PC-3 (cell line): ENCODE measurements around the gene P2RX5. TPM values are rescaled to one million over a fixed set of nuclear protein-coding genes. Genes with fewer than 3 reads are reported as not detected.

ENCODE experiments used
- ATAC-seq: fragments of 200-7000 bp; cut with Tn5 transposase; 2 replicates; pipeline ENCODE4 v1.9.1; 2020; ENCODE audit warnings: mild to moderate bottlenecking, moderate library complexity
- BruUV-seq: library from RNA; stranded (reverse); fragments of 400-500 nt; replicated peaks from 2 replicates; lab custom pipeline; 2021; lab: Mats Ljungman, UMichigan
- CTCF ChIA-PET: fragments of 300-600 bp; sonication (Branson Sonifier 250); formaldehyde crosslinking; loops from one replicate; lab custom pipeline; 2022; ENCODE audit warnings: antibody characterized with exemption; lab: Charles Lee
- POLR2A ChIA-PET: fragments of 300-600 bp; sonication (Branson Sonifier 250); formaldehyde crosslinking; loops from one replicate; lab custom pipeline; 2022; ENCODE audit warnings: antibody characterized with exemption; ENCODE audit not compliant: unreplicated experiment; lab: Charles Lee
- DNase-seq: peaks from one replicate; pipeline ENCODE4 v3.0.0-alpha.2; 2015
- H2AFZ ChIP-seq: fragments of 300-600 bp; sonication (generic); 2 replicates; pipeline ENCODE4 v1.6.0; 2016; ENCODE audit warnings: antibody characterized with exemption, low read length
- H3F3A ChIP-seq: fragments of 300-600 bp; sonication (generic); one replicate; pipeline ENCODE4 v1.6.0; 2017; ENCODE audit warnings: antibody characterized with exemption, low read length, control low read depth, mild to moderate bottlenecking; ENCODE audit not compliant: unreplicated experiment
- H3K27ac ChIP-seq: fragments of 300-600 bp; sonication (generic); 2 replicates; pipeline ENCODE4 v1.5.1; 2016; ENCODE audit warnings: mild to moderate bottlenecking, low read length
- H3K27me3 ChIP-seq: fragments of 300-600 bp; sonication (generic); 2 replicates; pipeline ENCODE4 v1.6.1; 2016; ENCODE audit warnings: low read length, mixed read lengths
- H3K36me3 ChIP-seq: fragments of 300-600 bp; sonication (generic); 2 replicates; pipeline ENCODE4 v1.6.1; 2016; ENCODE audit warnings: low read depth, mixed run types, low read length, mixed read lengths
- H3K4me1 ChIP-seq: fragments of 300-600 bp; sonication (generic); 2 replicates; pipeline ENCODE4 v1.5.1; 2016; ENCODE audit warnings: low read length; ENCODE audit not compliant: insufficient read depth
- H3K4me2 ChIP-seq: fragments of 300-600 bp; sonication (generic); 2 replicates; pipeline ENCODE4 v1.6.0; 2016; ENCODE audit warnings: low read length
- H3K4me3 ChIP-seq: fragments of 300-600 bp; sonication (generic); 2 replicates; pipeline ENCODE4 v1.5.1; 2016; ENCODE audit warnings: mild to moderate bottlenecking, low read length, mixed read lengths
- H3K79me2 ChIP-seq: fragments of 300-600 bp; sonication (generic); 2 replicates; pipeline ENCODE4 v1.6.1; 2017; ENCODE audit warnings: low read length, mixed read lengths
- H3K9ac ChIP-seq: fragments of 300-600 bp; sonication (generic); 2 replicates; pipeline ENCODE4 v1.6.0; 2016; ENCODE audit warnings: mild to moderate bottlenecking, low read length
- H3K9me2 ChIP-seq: fragments of 300-600 bp; sonication (generic); replicated peaks from 2 replicates; pipeline ENCODE4 v1.6.1; 2016; ENCODE audit warnings: mixed run types, low read length, mixed read lengths
- H3K9me3 ChIP-seq: fragments of 300-600 bp; sonication (generic); 2 replicates; pipeline ENCODE4 v1.6.1; 2016; ENCODE audit warnings: low read length, mixed read lengths
- H4K20me1 ChIP-seq: fragments of 300-600 bp; sonication (generic); 2 replicates; pipeline ENCODE4 v1.6.1; 2016; ENCODE audit warnings: low read length, mixed read lengths
- EZH2 ChIP-seq: fragments of 300-600 bp; sonication (generic); IDR thresholded peaks from one replicate; pipeline ENCODE4 v1.6.1; 2017; ENCODE audit warnings: antibody characterized with exemption, mild to moderate bottlenecking, low read length; ENCODE audit not compliant: unreplicated experiment
- EZH2phosphoT487 ChIP-seq: fragments of 300-600 bp; sonication (generic); IDR thresholded peaks from 2 replicates; pipeline ENCODE4 v1.6.1; 2018; ENCODE audit warnings: mild to moderate bottlenecking, antibody characterized with exemption, low read length, borderline replicate concordance
- intact Hi-C: fragments of 100-400 bp; cut with micrococcal nuclease; formaldehyde crosslinking; loops from 2 replicates; pipeline ENCODE4 v1.9.0; 2023
- total RNA-seq: library from RNA; depleted of rRNA; stranded (reverse); fragments of >200 nt; gene quantifications from 2 replicates; pipeline ENCODE4 v1.2.3, GENCODE V29; 2014
- TF ChIP-seq, protein P1 (sequence below): fragments of 300-600 bp; sonication (generic); conservative IDR thresholded peaks from 2 replicates; pipeline ENCODE4 v1.5.1; 2017; ENCODE audit warnings: antibody characterized with exemption, low read depth, mild to moderate bottlenecking, low read length

P2RX5 gene
- total RNA-seq, 1 experiment from 2014 or later: 13.0 TPM

GRCh38 chr17:3656755-3657587 lies 39.0 kb downstream of the P2RX5 start:
- no peaks in the 10 kb centered on the region for H3K79me2 ChIP-seq
- ATAC-seq: no peak
- no peaks in the 10 kb centered on the region for H3K27me3 ChIP-seq
- H3K9me3 ChIP-seq: no peaks in the 10 kb centered on the region
- no peaks in the 10 kb centered on the region for H4K20me1 ChIP-seq
- no peak for DNase-seq
- H3F3A ChIP-seq: no peaks in the 10 kb centered on the region
- intact Hi-C loops: no loop called here
- no peak overlapping the region for H3K4me3 ChIP-seq
- no peak overlapping the region for H3K27ac ChIP-seq
- H3K4me1 ChIP-seq: peaks cover 9% of the 10 kb centered on the region
- no peak overlapping the region for H3K4me2 ChIP-seq
- no peaks in the 10 kb centered on the region for H3K36me3 ChIP-seq
- no peak overlapping the region for H2AFZ ChIP-seq
- ChIA-PET CTCF (interaction anchor here (0.7 kb wide), 1 partner anchor 9 kb away, joined by 7 read pairs; no protein-coding TSS in a partner anchor), POLR2A (no interaction called here)
- no TSS peak for BruUV-seq
- no peak for TF ChIP-seq EZH2phosphoT487
- TF ChIP-seq, protein P1, sequence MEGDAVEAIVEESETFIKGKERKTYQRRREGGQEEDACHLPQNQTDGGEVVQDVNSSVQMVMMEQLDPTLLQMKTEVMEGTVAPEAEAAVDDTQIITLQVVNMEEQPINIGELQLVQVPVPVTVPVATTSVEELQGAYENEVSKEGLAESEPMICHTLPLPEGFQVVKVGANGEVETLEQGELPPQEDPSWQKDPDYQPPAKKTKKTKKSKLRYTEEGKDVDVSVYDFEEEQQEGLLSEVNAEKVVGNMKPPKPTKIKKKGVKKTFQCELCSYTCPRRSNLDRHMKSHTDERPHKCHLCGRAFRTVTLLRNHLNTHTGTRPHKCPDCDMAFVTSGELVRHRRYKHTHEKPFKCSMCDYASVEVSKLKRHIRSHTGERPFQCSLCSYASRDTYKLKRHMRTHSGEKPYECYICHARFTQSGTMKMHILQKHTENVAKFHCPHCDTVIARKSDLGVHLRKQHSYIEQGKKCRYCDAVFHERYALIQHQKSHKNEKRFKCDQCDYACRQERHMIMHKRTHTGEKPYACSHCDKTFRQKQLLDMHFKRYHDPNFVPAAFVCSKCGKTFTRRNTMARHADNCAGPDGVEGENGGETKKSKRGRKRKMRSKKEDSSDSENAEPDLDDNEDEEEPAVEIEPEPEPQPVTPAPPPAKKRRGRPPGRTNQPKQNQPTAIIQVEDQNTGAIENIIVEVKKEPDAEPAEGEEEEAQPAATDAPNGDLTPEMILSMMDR: no peak
- H3K9me2 ChIP-seq: no peaks in the 10 kb centered on the region
- no peak overlapping the region for H3K9ac ChIP-seq

DNA sequence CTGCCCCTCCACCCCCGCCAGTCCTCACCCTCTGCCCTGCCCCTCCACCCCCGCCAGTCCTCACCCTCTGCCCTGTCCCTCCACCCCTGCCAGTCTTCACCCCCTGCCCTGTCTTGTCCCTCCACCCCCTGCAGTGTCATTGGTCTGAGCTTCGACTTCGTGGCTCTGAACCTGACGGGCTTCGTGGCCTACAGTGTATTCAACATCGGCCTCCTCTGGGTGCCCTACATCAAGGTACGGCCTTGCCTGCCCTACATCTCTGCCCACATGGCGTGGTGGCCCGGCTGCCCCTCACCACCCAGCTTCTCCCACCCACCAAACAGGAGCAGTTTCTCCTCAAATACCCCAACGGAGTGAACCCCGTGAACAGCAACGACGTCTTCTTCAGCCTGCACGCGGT lies 39.6 kb downstream of the P2RX5 start:
- intact Hi-C loops: no loop called here
- H3K36me3 ChIP-seq: no peaks in the 10 kb centered on the region
- no peaks in the 10 kb centered on the region for H3K9me2 ChIP-seq
- ChIA-PET CTCF (interaction anchor here (0.7 kb wide), 1 partner anchor 9 kb away, joined by 7 read pairs; no protein-coding TSS in a partner anchor), POLR2A (no interaction called here)
- TF ChIP-seq EZH2phosphoT487 (no peak), EZH2 (no peak)
- TF ChIP-seq, protein P1: no peak
- no TSS peak for BruUV-seq
- no peak overlapping the region for H2AFZ ChIP-seq
- H4K20me1 ChIP-seq: no peaks in the 10 kb centered on the region
- peaks cover 9% of the 10 kb centered on the region for H3K4me1 ChIP-seq
- no peak overlapping the region for H3K4me2 ChIP-seq
- no peaks in the 10 kb centered on the region for H3F3A ChIP-seq
- H3K27ac ChIP-seq: no peak overlapping the region
- no peaks in the 10 kb centered on the region for H3K79me2 ChIP-seq
- no peak overlapping the region for H3K4me3 ChIP-seq
- no peaks in the 10 kb centered on the region for H3K9me3 ChIP-seq
- DNase-seq (no peak), ATAC-seq (no peak)
- no peaks in the 10 kb centered on the region for H3K27me3 ChIP-seq
- no peak overlapping the region for H3K9ac ChIP-seq

DNA sequence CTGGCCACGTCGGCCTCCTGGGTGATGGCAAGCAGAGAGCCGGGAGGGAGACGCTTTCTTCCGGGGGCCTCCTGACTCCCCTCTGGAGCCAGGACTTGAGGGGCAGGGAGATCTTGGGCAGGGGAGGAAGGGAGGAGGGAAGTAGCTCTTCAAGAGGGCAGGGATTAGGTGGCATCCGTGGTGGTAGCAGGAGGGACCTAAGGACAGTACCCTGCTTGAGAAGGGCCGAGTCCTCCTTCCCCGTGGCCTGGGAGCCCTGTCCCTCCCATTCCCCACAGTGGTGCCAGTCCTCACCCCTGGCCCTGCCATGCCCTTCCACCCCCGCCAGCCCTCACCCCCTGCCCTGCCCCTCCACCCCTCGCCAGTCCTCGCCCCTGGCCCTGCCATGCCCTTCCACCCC lies 40.2 kb downstream of the P2RX5 start:
- intact Hi-C loops: no loop called here
- no peaks in the 10 kb centered on the region for H3K36me3 ChIP-seq
- no peak overlapping the region for H3K9ac ChIP-seq
- H4K20me1 ChIP-seq: no peaks in the 10 kb centered on the region
- no peaks in the 10 kb centered on the region for H3K9me3 ChIP-seq
- no peak for TF ChIP-seq EZH2
- TF ChIP-seq, protein P1: no peak
- TF ChIP-seq EZH2phosphoT487: no peak
- no TSS peak for BruUV-seq
- H3K27me3 ChIP-seq: no peaks in the 10 kb centered on the region
- H3K79me2 ChIP-seq: no peaks in the 10 kb centered on the region
- H3K27ac ChIP-seq: no peak overlapping the region
- DNase-seq: no peak
- H3K4me1 ChIP-seq: peaks cover 9% of the 10 kb centered on the region
- H3F3A ChIP-seq: no peaks in the 10 kb centered on the region
- no peak overlapping the region for H3K4me3 ChIP-seq
- ATAC-seq: no peak
- H2AFZ ChIP-seq: no peak overlapping the region
- POLR2A ChIA-PET: no interaction called here
- H3K4me2 ChIP-seq: no peak overlapping the region
- CTCF ChIA-PET: no interaction called here
- H3K9me2 ChIP-seq: no peaks in the 10 kb centered on the region
